H9 (cell line): ENCODE measurements around the gene MSANTD2. TPM values are rescaled to one million over a fixed set of nuclear protein-coding genes. Genes with fewer than 3 reads are reported as not detected.

Experiments
- DNase-seq: peaks from one replicate; pipeline ENCODE4 v3.0.0-alpha.2; 2017
- H2AFZ ChIP-seq: one replicate; pipeline ENCODE4 v1.6.1; 2013; ENCODE audit warnings: mild to moderate bottlenecking, low read length, control low read depth, moderate library complexity
- H2AK5ac ChIP-seq: 2 replicates; pipeline ENCODE4 v1.6.1; 2013; ENCODE audit warnings: low read length, control low read depth, mixed read lengths; ENCODE audit not compliant: insufficient read length
- H2BK120ac ChIP-seq: one replicate; pipeline ENCODE4 v1.6.1; 2013; ENCODE audit warnings: low read depth, mild to moderate bottlenecking, low read length, control low read depth, inconsistent platforms; ENCODE audit not compliant: poor library complexity, severe bottlenecking
- H2BK12ac ChIP-seq: 2 replicates; pipeline ENCODE4 v1.6.1; 2013; ENCODE audit warnings: low read length, control low read depth, mixed read lengths, low read depth; ENCODE audit not compliant: insufficient read length
- H2BK15ac ChIP-seq: 2 replicates; pipeline ENCODE4 v1.6.1; 2013; ENCODE audit warnings: low read depth, low read length, control low read depth
- H2BK20ac ChIP-seq: one replicate; pipeline ENCODE4 v1.6.1; 2013; ENCODE audit warnings: low read depth, mild to moderate bottlenecking, low read length, control low read depth, inconsistent platforms; ENCODE audit not compliant: poor library complexity, severe bottlenecking
- H2BK5ac ChIP-seq: 2 replicates; pipeline ENCODE4 v1.6.1; 2013; ENCODE audit warnings: low read length, control low read depth, mixed read lengths; ENCODE audit not compliant: insufficient read length
- H3K14ac ChIP-seq: 2 replicates; pipeline ENCODE4 v1.6.1; 2013; ENCODE audit warnings: low read length, control low read depth; ENCODE audit not compliant: insufficient read depth
- H3K18ac ChIP-seq: 2 replicates; pipeline ENCODE4 v1.6.1; 2013; ENCODE audit warnings: low read depth, mild to moderate bottlenecking, mixed read lengths, low read length, control low read depth; ENCODE audit not compliant: insufficient read length
- H3K23ac ChIP-seq: 2 replicates; pipeline ENCODE4 v1.6.1; 2013; ENCODE audit warnings: low read length, control low read depth, mixed read lengths, low read depth; ENCODE audit not compliant: insufficient read length
- H3K23me2 ChIP-seq: 2 replicates; pipeline ENCODE4 v1.6.1; 2013; ENCODE audit warnings: low read depth, mild to moderate bottlenecking, mixed read lengths, low read length, control low read depth; ENCODE audit not compliant: insufficient read length, poor library complexity, severe bottlenecking
- H3K27ac ChIP-seq: 2 replicates; pipeline ENCODE4 v1.5.1; 2013; ENCODE audit warnings: low read length, control low read depth, mixed read lengths, low read depth; ENCODE audit not compliant: insufficient read length
- H3K27me3 ChIP-seq: 2 replicates; pipeline ENCODE4 v1.6.1; 2013; ENCODE audit warnings: low read length, control low read depth, inconsistent platforms; ENCODE audit not compliant: insufficient read depth
- H3K4ac ChIP-seq: 2 replicates; pipeline ENCODE4 v1.6.1; 2013; ENCODE audit warnings: low read depth, mild to moderate bottlenecking, control low read depth, inconsistent platforms, low read length, moderate library complexity
- H3K4me1 ChIP-seq: 2 replicates; pipeline ENCODE4 v1.6.1; 2013; ENCODE audit warnings: low read length, control low read depth, inconsistent platforms; ENCODE audit not compliant: insufficient read depth
- H3K4me2 ChIP-seq: 2 replicates; pipeline ENCODE4 v1.6.1; 2013; ENCODE audit warnings: low read length, control low read depth, mixed read lengths; ENCODE audit not compliant: insufficient read length, insufficient read depth
- H3K56ac ChIP-seq: 2 replicates; pipeline ENCODE4 v1.6.1; 2013; ENCODE audit warnings: low read depth, mild to moderate bottlenecking, mixed read lengths, low read length, control low read depth; ENCODE audit not compliant: insufficient read length
- H3K79me1 ChIP-seq: 2 replicates; pipeline ENCODE4 v1.6.1; 2013; ENCODE audit warnings: low read depth, mild to moderate bottlenecking, moderate library complexity, low read length, control low read depth, inconsistent platforms; ENCODE audit not compliant: insufficient read depth, poor library complexity, severe bottlenecking
- H3K79me2 ChIP-seq: 2 replicates; pipeline ENCODE4 v1.6.1; 2013; ENCODE audit warnings: low read length, control low read depth, inconsistent platforms; ENCODE audit not compliant: insufficient read depth
- H3K9ac ChIP-seq: 2 replicates; pipeline ENCODE4 v1.6.1; 2013; ENCODE audit warnings: low read length, control low read depth, mixed read lengths; ENCODE audit not compliant: insufficient read length; ENCODE audit errors: extremely low read depth
- H3K9me3 ChIP-seq: one replicate; pipeline ENCODE4 v1.6.1; 2013; ENCODE audit warnings: low read depth, low read length, inconsistent platforms; ENCODE audit not compliant: control insufficient read depth
- H3T11ph ChIP-seq: one replicate; pipeline ENCODE4 v1.6.1; 2013; ENCODE audit warnings: mild to moderate bottlenecking, low read length, control low read depth, inconsistent platforms
- H4K20me1 ChIP-seq: one replicate; pipeline ENCODE4 v1.6.1; 2013; ENCODE audit not compliant: control insufficient read depth, insufficient read length, insufficient read depth
- H4K5ac ChIP-seq: 2 replicates; pipeline ENCODE4 v1.6.1; 2013; ENCODE audit warnings: low read depth, mild to moderate bottlenecking, mixed read lengths, low read length, control low read depth; ENCODE audit not compliant: insufficient read length
- H4K8ac ChIP-seq: replicated peaks from 2 replicates; pipeline ENCODE4 v1.6.1; 2013; ENCODE audit warnings: low read length, control low read depth, mixed read lengths, low read depth; ENCODE audit not compliant: insufficient read length
- H4K91ac ChIP-seq: 2 replicates; pipeline ENCODE4 v1.6.1; 2013; ENCODE audit warnings: low read depth, mild to moderate bottlenecking, moderate library complexity, mixed read lengths, low read length, control low read depth; ENCODE audit not compliant: insufficient read length
- H3K27ac Mint-ChIP-seq, 3 experiments: 2 replicates in 2 of 3; 3 replicates in 1 of 3; pipeline ENCODE4 v1.8.0; 2020 to 2021; ENCODE audit warnings: mixed read lengths in 3 of 3, mild to moderate bottlenecking in 1 of 3, moderate library complexity in 1 of 3
- H3K27me3 Mint-ChIP-seq: 2 replicates; pipeline ENCODE4 v1.8.0; 2021; ENCODE audit warnings: low read depth, mild to moderate bottlenecking, moderate library complexity, mixed read lengths
- H3K36me3 Mint-ChIP-seq, 3 experiments: 2 replicates in 2 of 3; 3 replicates in 1 of 3; pipeline ENCODE4 v1.8.0; 2020 to 2021; ENCODE audit warnings: low read depth in 3 of 3, mixed read lengths in 3 of 3; ENCODE audit not compliant: insufficient read depth in 1 of 3
- H3K4me1 Mint-ChIP-seq, 2 experiments: 2 replicates each; pipeline ENCODE4 v1.8.0; 2020; ENCODE audit warnings: mixed read lengths in 2 of 2
- H3K4me3 Mint-ChIP-seq, 2 experiments: 2 replicates in 1 of 2; 3 replicates in 1 of 2; pipeline ENCODE4 v1.8.0; 2020 to 2021; ENCODE audit warnings: mild to moderate bottlenecking in 2 of 2, mixed read lengths in 2 of 2, moderate library complexity in 1 of 2
- H3K9me3 Mint-ChIP-seq, 2 experiments: 2 replicates in 1 of 2; 3 replicates in 1 of 2; pipeline ENCODE4 v1.8.0; 2020; ENCODE audit warnings: mild to moderate bottlenecking in 2 of 2, mixed read lengths in 2 of 2, moderate library complexity in 1 of 2
- CTCF ChIP-seq: fragments of 200-600 bp; sonication (generic); conservative IDR thresholded peaks from 3 replicates; pipeline ENCODE4 v1.8.0; 2021; ENCODE audit warnings: antibody characterized with exemption, mild to moderate bottlenecking
- WGBS: extraction: QIAGEN DNeasy Blood & Tissue Kit; methylation state at CpG from one replicate; pipeline ENCODE4 v1.1.7; 2013; ENCODE audit warnings: missing lambda C conversion rate, low lambda C conversion rate, mixed read lengths; ENCODE audit not compliant: insufficient read length; ENCODE audit errors: extremely low coverage; 5-methylcytosine and 5-hydroxymethylcytosine counted together
- total RNA-seq: library from RNA; stranded (reverse); gene quantifications from 2 replicates; pipeline ENCODE4 v1.2.1, GENCODE V29; 2021

Gene MSANTD2
- total RNA-seq, 1 experiment from 2014 or later = 18.1 TPM

DNA sequence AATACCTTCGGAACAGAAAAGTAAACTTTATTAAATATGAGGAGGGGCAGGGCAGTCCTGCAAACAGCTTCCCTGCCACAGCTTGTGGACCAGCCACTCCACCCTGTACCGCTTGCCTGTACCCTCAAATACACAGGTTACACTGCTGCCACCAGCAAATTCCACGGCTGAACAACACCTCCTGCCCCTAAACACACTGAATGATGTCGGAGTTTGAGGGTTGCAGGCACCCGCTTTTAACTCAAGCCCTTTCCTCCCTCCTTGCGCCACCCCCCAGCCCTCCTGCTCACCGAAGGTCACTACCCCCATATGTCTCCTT, 52.1 kb downstream of the MSANTD2 start:
- H4K5ac ChIP-seq = no peak overlapping the region
- H2AFZ ChIP-seq = no peak overlapping the region
- H3K14ac ChIP-seq = no peak overlapping the region; the same call in 1 of the 2 replicates
- peaks cover 88% of the 10 kb centered on the region for H3K27me3 ChIP-seq
- no peak overlapping the region for H3T11ph ChIP-seq
- H3K23ac ChIP-seq = no peak overlapping the region
- no peak overlapping the region for H3K4me2 ChIP-seq
- H4K91ac ChIP-seq = no peak overlapping the region
- DNase-seq = no peak
- peaks cover 3 to 7% of the 10 kb centered on the region in 2 experiments; a peak in 2 of 5 replicates for H3K9me3 Mint-ChIP-seq
- no peaks in the 10 kb centered on the region for H3K79me1 ChIP-seq
- H3K9ac ChIP-seq = no peak overlapping the region
- H3K27ac Mint-ChIP-seq = no peak overlapping the region
- peaks cover 21 to 42% of the 10 kb centered on the region in 2 experiments for H3K4me1 Mint-ChIP-seq
- H2AK5ac ChIP-seq = no peak overlapping the region
- no peak overlapping the region for H3K4ac ChIP-seq
- H3K4me3 Mint-ChIP-seq = no peak overlapping the region; a peak in 1 of 5 replicates
- peaks cover 82% of the 10 kb centered on the region for H3K27me3 Mint-ChIP-seq
- no peak overlapping the region for H3K27ac ChIP-seq
- H2BK20ac ChIP-seq = no peak overlapping the region
- no peaks in the 10 kb centered on the region for H4K20me1 ChIP-seq
- no peak overlapping the region for H3K56ac ChIP-seq
- WGBS = no CpG with 5 or more reads among the region's 7 CpGs
- no peak overlapping the region for H2BK5ac ChIP-seq
- no peaks in the 10 kb centered on the region for H3K9me3 ChIP-seq
- no peak overlapping the region for H2BK15ac ChIP-seq
- peaks cover 22% of the 10 kb centered on the region for H3K23me2 ChIP-seq
- H3K36me3 Mint-ChIP-seq = no peaks in the 10 kb centered on the region; a peak in 2 of 7 replicates
- no peak for TF ChIP-seq CTCF
- no peak overlapping the region for H4K8ac ChIP-seq
- H3K79me2 ChIP-seq = no peaks in the 10 kb centered on the region
- H3K18ac ChIP-seq = no peak overlapping the region
- no peak overlapping the region for H2BK120ac ChIP-seq
- peaks cover 3% of the 10 kb centered on the region; the same call in 1 of the 2 replicates for H3K4me1 ChIP-seq
- H2BK12ac ChIP-seq = no peak overlapping the region
